Measurements from ENCODE around the gene CTTNBP2NL. TPM values are rescaled to one million over a fixed set of nuclear protein-coding genes. Genes with fewer than 3 reads are reported as not detected.

Gene CTTNBP2NL
- total RNA-seq, 1 experiment from 2014 or later = 38.8 TPM

DNA sequence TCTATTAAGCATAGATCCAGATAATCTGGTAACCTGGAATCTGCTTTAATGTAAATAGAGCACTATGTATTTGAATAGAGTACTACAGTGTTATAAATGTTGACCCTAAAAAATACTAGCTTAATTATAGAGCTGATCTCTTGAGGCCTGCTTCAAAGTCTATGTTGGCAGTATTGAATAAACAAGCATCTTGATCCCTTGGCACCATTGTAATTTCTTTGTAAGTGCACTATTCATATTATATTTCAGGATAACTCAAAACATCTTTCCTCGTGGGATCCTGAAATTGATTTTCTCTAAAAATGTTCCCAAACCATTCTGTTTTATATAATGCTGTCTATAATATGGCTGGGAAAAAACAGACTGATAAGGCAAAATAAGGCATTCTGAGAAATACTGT, 10.8 kb downstream of the CTTNBP2NL start:
- Histone ChIP-seq H3K23ac (ENCODE audit: insufficient read length, low read depth, low read length) (no peak overlapping the region), H3K79me2 (ENCODE audit: insufficient read depth, low read length) (peaks cover 8% of the 10 kb centered on the region; the same call in 1 of the 2 replicates), H2BK12ac (ENCODE audit: insufficient read length, low read depth, low read length) (no peak overlapping the region), H3K27ac (ENCODE audit: insufficient read length, low read depth, low read length) (no peak overlapping the region), H3K79me1 (ENCODE audit: insufficient read depth, low read depth, low read length, poor library complexity, severe bottlenecking) (peaks cover 4% of the 10 kb centered on the region), H3K27me3 (ENCODE audit: insufficient read depth, low read length) (no peaks in the 10 kb centered on the region), H2BK15ac (ENCODE audit: low read depth, low read length) (no peak overlapping the region), H2BK20ac (ENCODE audit: low read depth, low read length, poor library complexity, severe bottlenecking) (no peak overlapping the region), H3K56ac (ENCODE audit: insufficient read length, low read depth, low read length) (no peak overlapping the region), H4K8ac (replicated peaks; ENCODE audit: insufficient read length, low read depth, low read length) (no peak overlapping the region), H2BK120ac (ENCODE audit: low read depth, low read length, poor library complexity, severe bottlenecking) (no peak overlapping the region), H3K14ac (ENCODE audit: insufficient read depth, low read length) (no peak overlapping the region), H3K23me2 (ENCODE audit: insufficient read length, low read depth, low read length, poor library complexity, severe bottlenecking) (no peaks in the 10 kb centered on the region), H2AFZ (ENCODE audit: low read length) (no peak overlapping the region), H3K9me3 (ENCODE audit: control insufficient read depth, low read depth, low read length) (no peaks in the 10 kb centered on the region), H3K4me1 (ENCODE audit: insufficient read depth, low read length) (peaks cover 7% of the 10 kb centered on the region; the same call in 1 of the 2 replicates), H3K4me2 (ENCODE audit: insufficient read depth, insufficient read length, low read length) (no peak overlapping the region), H3K9ac (ENCODE audit: extremely low read depth, insufficient read length, low read length) (no peak overlapping the region), H4K91ac (ENCODE audit: insufficient read length, low read depth, low read length) (no peak overlapping the region), H3K4ac (ENCODE audit: low read depth, low read length) (no peak overlapping the region), H4K20me1 (ENCODE audit: control insufficient read depth, insufficient read depth, insufficient read length) (no peaks in the 10 kb centered on the region), H2BK5ac (ENCODE audit: insufficient read length, low read length) (no peak overlapping the region), H3K18ac (ENCODE audit: insufficient read length, low read depth, low read length) (no peak overlapping the region), H4K5ac (ENCODE audit: insufficient read length, low read depth, low read length) (no peak overlapping the region), H2AK5ac (ENCODE audit: insufficient read length, low read length) (no peak overlapping the region), H3T11ph (ENCODE audit: low read length) (no peak overlapping the region)
- Mint-ChIP-seq H3K27me3 (ENCODE audit: low read depth) (no peaks in the 10 kb centered on the region), H3K27ac (no peak overlapping the region), H3K4me3 (no peak overlapping the region), H3K9me3 (no peaks in the 10 kb centered on the region; a peak in 1 of 5 replicates), H3K4me1 (peaks cover 33 to 36% of the 10 kb centered on the region in 2 experiments), H3K36me3 (ENCODE audit: insufficient read depth in 1 of 3, low read depth in 3 of 3) (peaks cover 0 to 9% (median 2%) of the 10 kb centered on the region in 3 experiments; a peak in 5 of 7 replicates)
- no CpG with 5 or more reads among the region's 1 CpG for WGBS (ENCODE audit: extremely low coverage, insufficient read length, low lambda C conversion rate)
- DNase-seq = no peak
- TF ChIP-seq, protein P1, sequence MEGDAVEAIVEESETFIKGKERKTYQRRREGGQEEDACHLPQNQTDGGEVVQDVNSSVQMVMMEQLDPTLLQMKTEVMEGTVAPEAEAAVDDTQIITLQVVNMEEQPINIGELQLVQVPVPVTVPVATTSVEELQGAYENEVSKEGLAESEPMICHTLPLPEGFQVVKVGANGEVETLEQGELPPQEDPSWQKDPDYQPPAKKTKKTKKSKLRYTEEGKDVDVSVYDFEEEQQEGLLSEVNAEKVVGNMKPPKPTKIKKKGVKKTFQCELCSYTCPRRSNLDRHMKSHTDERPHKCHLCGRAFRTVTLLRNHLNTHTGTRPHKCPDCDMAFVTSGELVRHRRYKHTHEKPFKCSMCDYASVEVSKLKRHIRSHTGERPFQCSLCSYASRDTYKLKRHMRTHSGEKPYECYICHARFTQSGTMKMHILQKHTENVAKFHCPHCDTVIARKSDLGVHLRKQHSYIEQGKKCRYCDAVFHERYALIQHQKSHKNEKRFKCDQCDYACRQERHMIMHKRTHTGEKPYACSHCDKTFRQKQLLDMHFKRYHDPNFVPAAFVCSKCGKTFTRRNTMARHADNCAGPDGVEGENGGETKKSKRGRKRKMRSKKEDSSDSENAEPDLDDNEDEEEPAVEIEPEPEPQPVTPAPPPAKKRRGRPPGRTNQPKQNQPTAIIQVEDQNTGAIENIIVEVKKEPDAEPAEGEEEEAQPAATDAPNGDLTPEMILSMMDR (conservative IDR thresholded peaks at IDR 0.05) = no peak
